A673 (cell line): ENCODE results near the gene MT1H.

Experiments used
- CTCF ChIP-seq: fragments of 300-800, 200-600 bp; sonication (generic); conservative IDR thresholded peaks from 2 replicates; pipeline ENCODE4 v1.5.1; 2017; ENCODE audit warnings: low read depth, mild to moderate bottlenecking, antibody characterized with exemption, low read length, moderate library complexity, mixed read lengths
- EZH2 ChIP-seq: fragments of 200-600 bp; sonication (generic); IDR thresholded peaks from 2 replicates; pipeline ENCODE4 v1.6.1; 2017; ENCODE audit warnings: borderline replicate concordance, low read depth, mild to moderate bottlenecking, mixed read lengths, antibody characterized with exemption, low read length; ENCODE audit not compliant: poor library complexity, severe bottlenecking

- no peak for TF ChIP-seq CTCF
- no peak for TF ChIP-seq EZH2
These were observed 23.8 kb upstream of the MT1H start for GRCh38 chr16:56645838-56646237.
